GM12873 (cell line): ENCODE measurements around the gene HNF4A.

Experiments used
- TF ChIP-seq, protein P1 (sequence below): IDR thresholded peaks from 2 replicates; pipeline ENCODE4 v1.5.1; 2012; ENCODE audit warnings: low read depth, mild to moderate bottlenecking, moderate library complexity, low read length, control low read depth; ENCODE audit not compliant: insufficient read depth; ENCODE audit errors: missing control alignments

The HNF4A gene

DNA sequence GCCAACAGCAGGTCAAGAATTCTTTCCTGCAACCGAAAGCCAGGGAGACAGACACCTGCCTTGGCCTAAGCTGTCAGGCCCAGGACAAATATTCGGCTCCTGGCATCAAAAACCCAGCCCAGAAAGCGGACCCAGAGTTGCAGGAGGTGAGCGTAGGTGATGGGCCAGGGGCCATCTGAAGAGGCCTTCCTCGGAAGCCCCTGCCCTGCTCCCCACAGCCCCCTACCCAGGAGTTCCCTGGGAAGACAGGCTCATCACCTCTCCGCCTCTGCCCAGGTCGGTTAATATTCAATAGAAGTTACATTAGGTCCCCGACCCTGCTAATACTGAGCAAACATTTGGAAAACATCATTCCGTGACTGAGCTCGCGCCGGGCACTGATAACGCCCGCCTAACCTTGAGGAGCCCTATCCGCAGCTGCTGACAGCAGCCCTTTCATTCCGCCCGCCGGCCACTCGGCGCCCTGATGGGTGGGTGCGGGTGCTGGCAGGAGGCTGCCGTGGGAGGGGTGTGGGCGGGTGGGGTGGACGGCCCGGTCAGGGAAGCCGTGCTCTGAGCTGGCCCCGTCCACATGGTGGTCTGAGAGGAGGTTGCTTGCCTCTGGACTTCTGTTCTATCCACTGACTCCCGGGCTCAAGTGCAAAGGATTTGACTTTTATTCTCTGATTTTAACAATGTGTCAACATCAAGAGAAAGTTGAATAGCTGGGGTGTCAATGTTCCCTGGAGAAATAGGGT is 55.7 kb downstream of the HNF4A start:
- TF ChIP-seq, protein P1, sequence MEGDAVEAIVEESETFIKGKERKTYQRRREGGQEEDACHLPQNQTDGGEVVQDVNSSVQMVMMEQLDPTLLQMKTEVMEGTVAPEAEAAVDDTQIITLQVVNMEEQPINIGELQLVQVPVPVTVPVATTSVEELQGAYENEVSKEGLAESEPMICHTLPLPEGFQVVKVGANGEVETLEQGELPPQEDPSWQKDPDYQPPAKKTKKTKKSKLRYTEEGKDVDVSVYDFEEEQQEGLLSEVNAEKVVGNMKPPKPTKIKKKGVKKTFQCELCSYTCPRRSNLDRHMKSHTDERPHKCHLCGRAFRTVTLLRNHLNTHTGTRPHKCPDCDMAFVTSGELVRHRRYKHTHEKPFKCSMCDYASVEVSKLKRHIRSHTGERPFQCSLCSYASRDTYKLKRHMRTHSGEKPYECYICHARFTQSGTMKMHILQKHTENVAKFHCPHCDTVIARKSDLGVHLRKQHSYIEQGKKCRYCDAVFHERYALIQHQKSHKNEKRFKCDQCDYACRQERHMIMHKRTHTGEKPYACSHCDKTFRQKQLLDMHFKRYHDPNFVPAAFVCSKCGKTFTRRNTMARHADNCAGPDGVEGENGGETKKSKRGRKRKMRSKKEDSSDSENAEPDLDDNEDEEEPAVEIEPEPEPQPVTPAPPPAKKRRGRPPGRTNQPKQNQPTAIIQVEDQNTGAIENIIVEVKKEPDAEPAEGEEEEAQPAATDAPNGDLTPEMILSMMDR: no peak

DNA sequence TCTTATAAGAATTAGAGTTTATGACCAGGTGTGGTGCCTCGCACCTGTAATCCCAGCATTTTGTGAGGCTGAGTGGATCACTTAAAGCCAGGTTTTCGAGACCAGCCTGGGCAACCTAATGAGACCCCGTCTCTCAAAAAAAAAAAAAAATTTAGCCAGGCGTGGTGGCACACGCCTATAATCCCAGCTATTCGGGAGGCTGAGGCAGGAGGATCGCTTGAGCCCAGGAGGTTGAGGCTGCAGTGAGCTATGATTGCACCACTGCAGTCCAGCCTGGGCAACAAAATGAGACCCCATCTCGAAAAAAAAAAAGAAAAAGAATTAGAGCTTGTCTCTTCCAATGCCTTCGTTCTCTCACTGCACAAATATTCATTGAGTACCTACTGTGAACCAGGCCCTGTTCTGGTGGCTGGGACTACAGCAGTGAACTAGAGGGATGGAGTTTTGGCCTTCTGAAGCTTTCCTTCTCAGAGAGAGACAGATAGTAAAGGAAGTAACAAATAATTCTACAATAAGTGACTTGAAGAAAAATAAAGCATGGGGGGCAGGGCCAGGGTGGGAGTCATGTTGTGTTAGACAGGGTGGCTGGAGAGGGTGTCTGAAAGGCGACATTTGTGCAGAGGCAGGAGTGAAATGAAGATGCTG is 56.4 kb downstream of the HNF4A start:
- TF ChIP-seq, protein P1: no peak

GRCh38 chr20:44412402-44413144 is 57.1 kb downstream of the HNF4A start:
- TF ChIP-seq, protein P1: no peak

GRCh38 chr20:44413575-44414345 is 58.3 kb downstream of the HNF4A start:
- TF ChIP-seq, protein P1: no peak

GRCh38 chr20:44414346-44414714 is 58.8 kb downstream of the HNF4A start:
- TF ChIP-seq, protein P1: no peak

GRCh38 chr20:44414808-44415207 is 59.3 kb downstream of the HNF4A start:
- TF ChIP-seq, protein P1: no peak
